NB4 (cell line): ENCODE measurements around the gene FAM170B.

ENCODE experiments used
- CTCF ChIP-seq: IDR thresholded peaks from one replicate; pipeline ENCODE4 v1.5.1; 2012; ENCODE audit warnings: low read depth, low read length
- MAX ChIP-seq: IDR thresholded peaks from 2 replicates; pipeline ENCODE4 v1.6.1; 2011; ENCODE audit warnings: low read depth, low read length
- POLR2A ChIP-seq: IDR thresholded peaks from 2 replicates; pipeline ENCODE4 v1.6.1; 2011; ENCODE audit warnings: mild to moderate bottlenecking; ENCODE audit not compliant: insufficient read length; ENCODE audit errors: extremely low read depth

GRCh38 chr10:49152037-49152436 lies 18.2 kb upstream of the FAM170B start:
- no peak for TF ChIP-seq CTCF
- no peak for TF ChIP-seq POLR2A
- no peak for TF ChIP-seq MAX
